Kidney (tissue), 14 donors: ENCODE results near the gene COX8A. TPM values are rescaled to one million over a fixed set of nuclear protein-coding genes. Genes with fewer than 3 reads are reported as not detected.
A peak's percentile ranks its signal among the peaks of the same experiment; 100 is the strongest.

ENCODE experiments used
- DNase-seq, 5 donors: peaks; one replicate each; pipeline ENCODE4 v3.0.0-alpha.2; 2013 to 2020
- FAIRE-seq: peaks from 2 replicates; lab custom pipeline; 2012; peaks lifted over from hg19 to GRCh38; lab: Jason Lieb, UNC
- H3K27ac ChIP-seq, 2 donors: one replicate each; pipeline ENCODE4 v1.7.0; 2013; ENCODE audit warnings: low read depth in 2 of 2, low read length in 2 of 2, inconsistent platforms in 1 of 2
- H3K27me3 ChIP-seq: one replicate; pipeline ENCODE4 v1.7.1; 2013; ENCODE audit warnings: low read length, inconsistent platforms; ENCODE audit not compliant: control insufficient read depth, insufficient read depth
- H3K36me3 ChIP-seq, 3 donors: one replicate each; pipeline versions ENCODE4 v1.7.0 to v1.7.1; 2013; ENCODE audit warnings: low read length in 3 of 3, control low read depth in 1 of 3, inconsistent platforms in 1 of 3; ENCODE audit not compliant: insufficient read depth in 3 of 3, control insufficient read depth in 2 of 3
- H3K4me1 ChIP-seq, 3 donors: one replicate each; pipeline versions ENCODE4 v1.7.0 to v1.7.1; 2013; ENCODE audit warnings: low read length in 3 of 3, inconsistent platforms in 1 of 3, low read depth in 1 of 3; ENCODE audit not compliant: control insufficient read depth in 2 of 3, insufficient read depth in 2 of 3
- H3K4me3 ChIP-seq, 3 donors: one replicate each; pipeline versions ENCODE4 v1.7.0 to v1.8.1; 2013; ENCODE audit warnings: low read length in 3 of 3, control low read depth in 1 of 3, inconsistent platforms in 1 of 3
- H3K9ac ChIP-seq, 3 donors: one replicate each; pipeline versions ENCODE4 v1.7.0 to v1.7.1; 2013; ENCODE audit warnings: low read length in 3 of 3, control low read depth in 1 of 3, inconsistent platforms in 1 of 3
- H3K9me3 ChIP-seq, 3 donors: one replicate each; pipeline versions ENCODE4 v1.7.0 to v1.7.1; 2013; ENCODE audit warnings: low read length in 3 of 3, control low read depth in 1 of 3, inconsistent platforms in 1 of 3; ENCODE audit not compliant: control insufficient read depth in 2 of 3, insufficient read depth in 1 of 3
- intact Hi-C: fragments of 100-400 bp; cut with DNase I; formaldehyde crosslinking; loops from one replicate; pipeline ENCODE4 v1.11.1; 2022
- polyA plus RNA-seq: library from polyadenylated mRNA; stranded (reverse); fragments of 350-450 nt; fragmentation: Illumina TruSeq; extraction: RNeasy Lipid Tissue Mini Kit (QIAGEN cat#74804); gene quantifications from one replicate; pipeline ENCODE4 v1.2.3, GENCODE V29; 2014; ENCODE audit warnings: low read depth, low replicate concordance; ENCODE audit not compliant: insufficient read depth
- total RNA-seq: library from RNA; stranded (reverse); fragmentation: NEBNext Ultra II Directional; extraction: Animal tissue kit (Norgen Biotek cat#: 25700); gene quantifications from one replicate; pipeline ENCODE4 v1.2.1, GENCODE V29; 2021
- TF ChIP-seq, protein P1 (sequence below): IDR thresholded peaks from 3 replicates; pipeline ENCODE4 v1.5.1; 2012; ENCODE audit warnings: mild to moderate bottlenecking, moderate library complexity, borderline replicate concordance; ENCODE audit not compliant: insufficient read depth; ENCODE audit errors: extremely low read depth
- donor health status: control.
- donor health status: control.
- donor health status: control.
- donor health status: control.
- donor health status: control.
- donor health status: DM: yes; HTN: yes; CAD: no.
- donor health status: Normal renal cell carcinoma (clear cell type).

Gene COX8A
- total and polyA plus RNA-seq, 2 donors from 2014 or later: 320 to 2,092 TPM

DNA sequence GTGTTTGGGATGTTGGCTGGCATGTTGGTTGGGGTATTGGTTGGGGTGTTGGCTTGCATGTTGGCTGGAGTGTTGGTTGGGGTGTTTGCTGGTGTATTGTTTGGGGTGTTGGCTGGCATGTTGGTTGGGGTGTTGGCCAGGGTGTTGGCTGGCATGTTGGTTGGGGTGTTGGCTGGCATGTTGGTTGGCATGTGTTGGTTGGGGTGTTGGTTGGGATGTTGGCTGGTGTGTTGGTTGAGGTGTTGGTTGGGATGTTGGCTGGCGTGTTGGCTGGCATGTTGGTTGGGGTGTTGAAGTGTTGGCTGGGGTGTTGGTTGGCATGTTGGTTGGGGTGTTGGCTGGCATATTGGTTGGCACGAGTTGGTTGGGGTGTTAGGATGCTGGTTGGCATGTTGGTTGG, 36.4 kb downstream of the COX8A start:
- H3K27ac ChIP-seq: no peak overlapping the region
- H3K9ac ChIP-seq: no peak overlapping the region

DNA sequence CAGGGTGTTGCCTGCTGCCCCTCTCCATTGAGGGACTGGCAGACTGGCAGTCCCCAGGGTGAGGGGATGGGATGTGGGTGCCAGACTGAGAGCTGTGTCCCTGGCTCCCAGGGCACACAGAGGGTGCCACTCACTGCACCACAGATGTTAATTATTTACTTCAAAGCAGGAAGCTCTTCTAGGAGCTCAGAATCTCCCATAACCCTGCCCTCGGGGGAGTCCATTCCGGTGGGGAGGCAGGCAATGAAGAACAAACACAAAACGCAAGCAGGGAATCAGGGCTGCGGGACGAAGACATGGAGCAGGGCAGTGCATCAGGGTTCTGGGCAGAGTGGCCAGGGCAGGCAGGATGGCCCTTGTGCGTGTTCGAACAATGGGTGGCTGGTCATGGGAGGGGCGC, 37.0 kb downstream of the COX8A start:
- H3K27me3 ChIP-seq: no peaks in the 10 kb centered on the region
- intact Hi-C loops: no loop called here
- no peak overlapping the region for H3K9ac ChIP-seq
- H3K27ac ChIP-seq: no peak overlapping the region
- TF ChIP-seq, protein P1, sequence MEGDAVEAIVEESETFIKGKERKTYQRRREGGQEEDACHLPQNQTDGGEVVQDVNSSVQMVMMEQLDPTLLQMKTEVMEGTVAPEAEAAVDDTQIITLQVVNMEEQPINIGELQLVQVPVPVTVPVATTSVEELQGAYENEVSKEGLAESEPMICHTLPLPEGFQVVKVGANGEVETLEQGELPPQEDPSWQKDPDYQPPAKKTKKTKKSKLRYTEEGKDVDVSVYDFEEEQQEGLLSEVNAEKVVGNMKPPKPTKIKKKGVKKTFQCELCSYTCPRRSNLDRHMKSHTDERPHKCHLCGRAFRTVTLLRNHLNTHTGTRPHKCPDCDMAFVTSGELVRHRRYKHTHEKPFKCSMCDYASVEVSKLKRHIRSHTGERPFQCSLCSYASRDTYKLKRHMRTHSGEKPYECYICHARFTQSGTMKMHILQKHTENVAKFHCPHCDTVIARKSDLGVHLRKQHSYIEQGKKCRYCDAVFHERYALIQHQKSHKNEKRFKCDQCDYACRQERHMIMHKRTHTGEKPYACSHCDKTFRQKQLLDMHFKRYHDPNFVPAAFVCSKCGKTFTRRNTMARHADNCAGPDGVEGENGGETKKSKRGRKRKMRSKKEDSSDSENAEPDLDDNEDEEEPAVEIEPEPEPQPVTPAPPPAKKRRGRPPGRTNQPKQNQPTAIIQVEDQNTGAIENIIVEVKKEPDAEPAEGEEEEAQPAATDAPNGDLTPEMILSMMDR: no peak
- H3K4me1 ChIP-seq: peaks cover 0 to 16% (median 5%) of the 10 kb centered on the region in 3 donors
- FAIRE-seq (no peak), DNase-seq (no peak)
- H3K9me3 ChIP-seq: no peaks in the 10 kb centered on the region
- no peaks in the 10 kb centered on the region for H3K36me3 ChIP-seq
- no peak overlapping the region for H3K4me3 ChIP-seq

More for the DNA sequence above, 36.4 kb downstream of the COX8A start:
- Histone ChIP-seq H3K9me3 (no peaks in the 10 kb centered on the region), H3K4me1 (peaks cover 0 to 16% (median 8%) of the 10 kb centered on the region in 3 donors), H3K27me3 (no peaks in the 10 kb centered on the region), H3K4me3 (no peak overlapping the region), H3K36me3 (no peaks in the 10 kb centered on the region)
- TF ChIP-seq, protein P1: no peak
- DNase-seq (no peak), FAIRE-seq (no peak)
- intact Hi-C loops: no loop called here

DNA sequence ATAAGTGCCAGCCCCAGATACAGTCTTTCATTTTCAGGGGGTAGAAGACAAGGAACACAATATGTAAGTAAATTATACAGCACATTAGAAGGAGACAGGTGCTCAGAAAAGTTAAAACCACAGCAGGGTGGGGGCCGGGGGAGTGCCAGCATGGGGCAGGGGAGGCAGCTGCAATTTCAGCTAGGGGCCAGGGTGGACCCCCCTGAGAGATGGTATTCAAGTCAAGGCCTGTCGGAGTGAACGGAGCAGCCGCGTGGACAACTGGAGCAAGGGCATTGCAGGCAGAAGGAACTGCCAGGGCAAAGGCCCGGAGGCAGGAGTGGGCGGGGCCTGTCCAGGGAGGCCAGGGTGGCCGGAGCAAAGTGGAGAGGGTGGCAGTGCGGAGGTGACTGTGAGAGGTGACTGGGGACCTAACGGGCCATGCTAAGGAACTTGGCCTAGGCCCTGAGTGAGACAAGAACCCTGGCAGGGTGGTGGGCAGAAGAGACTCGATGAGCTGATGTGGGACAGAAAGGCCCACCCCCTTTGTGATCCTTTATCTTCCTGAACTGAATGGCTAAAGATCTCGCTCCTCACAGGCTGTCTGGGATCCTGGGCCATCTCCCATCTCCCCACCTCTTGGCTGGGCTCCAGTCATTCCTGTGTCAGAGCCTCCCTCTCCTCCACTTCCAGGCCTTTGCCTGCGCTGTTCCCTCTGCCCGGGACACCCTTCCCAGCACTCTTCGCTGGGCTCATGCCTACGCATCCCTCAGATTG, 38.9 kb downstream of the COX8A start:
- H3K9me3 ChIP-seq: no peaks in the 10 kb centered on the region
- FAIRE-seq (no peak), DNase-seq (peak in 1 of 5 donors; percentile 53)
- no peak overlapping the region for H3K4me3 ChIP-seq
- no peak overlapping the region for H3K9ac ChIP-seq
- no peaks in the 10 kb centered on the region for H3K36me3 ChIP-seq
- TF ChIP-seq, protein P1: no peak
- H3K27me3 ChIP-seq: no peaks in the 10 kb centered on the region
- intact Hi-C loops: no loop called here
- no peak overlapping the region for H3K27ac ChIP-seq
- H3K4me1 ChIP-seq: peaks cover 0 to 6% (median 0%) of the 10 kb centered on the region in 3 donors
